HEK293T (cell line): ENCODE data around the gene TPD52L2.

ENCODE experiments used
- ARNT ChIP-seq: fragments of 450-650 bp; IDR thresholded peaks from 2 replicates; pipeline ENCODE4 v1.6.1; 2017; ENCODE audit warnings: mild to moderate bottlenecking
- BHLHE40 ChIP-seq: fragments of 450-650 bp; IDR thresholded peaks from 2 replicates; pipeline ENCODE4 v1.6.1; 2016; ENCODE audit warnings: mild to moderate bottlenecking, moderate library complexity, borderline replicate concordance
- FOXK2 ChIP-seq: fragments of 450-650 bp; IDR thresholded peaks from 2 replicates; pipeline ENCODE4 v1.6.1; 2016; ENCODE audit warnings: mild to moderate bottlenecking
- FOXM1 ChIP-seq: fragments of 450-650 bp; IDR thresholded peaks from 2 replicates; pipeline ENCODE4 v1.6.1; 2017; ENCODE audit warnings: mild to moderate bottlenecking, borderline replicate concordance
- SUZ12 ChIP-seq: fragments of 450-650 bp; IDR thresholded peaks from 2 replicates; pipeline ENCODE4 v1.6.1; 2016; ENCODE audit warnings: mild to moderate bottlenecking

DNA sequence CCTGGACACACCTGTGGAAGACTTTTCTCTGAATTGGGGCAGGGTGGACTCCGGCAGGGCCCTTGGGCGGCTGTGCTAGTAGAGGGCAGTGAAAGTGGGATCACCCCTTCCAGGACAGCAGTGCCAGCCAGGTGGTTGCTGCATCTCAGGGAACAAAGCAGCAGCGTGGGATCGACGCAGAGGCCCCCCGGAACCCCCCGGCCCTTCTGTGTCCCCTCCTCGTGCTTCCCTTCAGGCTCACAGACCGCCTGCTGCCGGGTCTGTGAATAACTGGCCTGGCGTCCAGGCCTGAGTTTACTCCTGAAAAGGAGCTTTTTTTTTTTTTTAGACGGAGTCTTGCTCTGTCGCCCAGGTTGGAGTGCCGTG is 21.0 kb downstream of the TPD52L2 start:
- TF ChIP-seq FOXK2 (no peak), ARNT (no peak), BHLHE40 (no peak), SUZ12 (no peak), FOXM1 (no peak)
